Caco-2 (cell line): ENCODE measurements around the gene STPG1. TPM values are rescaled to one million over a fixed set of nuclear protein-coding genes. Genes with fewer than 3 reads are reported as not detected.

ENCODE experiments used
- BruUV-seq: library from RNA; stranded (reverse); fragments of 400-500 nt; replicated peaks from 2 replicates; lab custom pipeline; 2021; lab: Mats Ljungman, UMichigan
- CTCF ChIA-PET: fragments of 300-600 bp; sonication (Branson Sonifier 250); formaldehyde crosslinking; loops from one replicate; lab custom pipeline; 2022; ENCODE audit warnings: antibody characterized with exemption; lab: Charles Lee
- POLR2A ChIA-PET: fragments of 300-600 bp; sonication (Branson Sonifier 250); formaldehyde crosslinking; loops from one replicate; lab custom pipeline; 2022; ENCODE audit warnings: antibody characterized with exemption; lab: Charles Lee
- DNase-seq, 2 experiments: peaks; one replicate each; pipeline versions ENCODE4 v3.0.0 to v3.0.0-alpha.2; 2020 to 2022
- H3K27me3 ChIP-seq: replicated peaks from 2 replicates; pipeline ENCODE4 v1.6.0; 2011; ENCODE audit warnings: low read length; ENCODE audit not compliant: control insufficient read depth, insufficient read depth
- H3K36me3 ChIP-seq: 2 replicates; pipeline ENCODE4 v1.5.1; 2011; ENCODE audit warnings: low read length; ENCODE audit not compliant: control insufficient read depth, insufficient read depth
- H3K4me1 ChIP-seq: fragments of 250-450 bp; sonication (Bioruptor Pico); 2 replicates; pipeline ENCODE4 v1.5.1; 2020; ENCODE audit warnings: mild to moderate bottlenecking
- H3K4me3 ChIP-seq: 2 replicates; pipeline ENCODE4 v1.5.1; 2011; ENCODE audit warnings: low read depth, mild to moderate bottlenecking, control low read depth, low read length
- H3K9me3 ChIP-seq: fragments of 250-450 bp; sonication (Bioruptor Pico); 2 replicates; pipeline ENCODE4 v1.5.1; 2020; ENCODE audit warnings: mild to moderate bottlenecking, moderate library complexity
- H3K27ac Mint-ChIP-seq: one replicate; pipeline ENCODE4 v1.8.0; 2022; ENCODE audit warnings: mixed read lengths; ENCODE audit not compliant: unreplicated experiment
- H3K27me3 Mint-ChIP-seq: one replicate; pipeline ENCODE4 v1.8.0; 2022; ENCODE audit warnings: mixed read lengths; ENCODE audit not compliant: insufficient read depth, unreplicated experiment
- H3K36me3 Mint-ChIP-seq: one replicate; pipeline ENCODE4 v1.8.0; 2022; ENCODE audit warnings: mild to moderate bottlenecking, mixed read lengths; ENCODE audit not compliant: insufficient read depth, unreplicated experiment
- H3K4me1 Mint-ChIP-seq: one replicate; pipeline ENCODE4 v1.8.0; 2022; ENCODE audit warnings: low read depth, mixed read lengths; ENCODE audit not compliant: unreplicated experiment
- H3K4me3 Mint-ChIP-seq: one replicate; pipeline ENCODE4 v1.8.0; 2022; ENCODE audit warnings: mild to moderate bottlenecking, moderate library complexity, mixed read lengths; ENCODE audit not compliant: unreplicated experiment
- H3K9me3 Mint-ChIP-seq: one replicate; pipeline ENCODE4 v1.8.0; 2022; ENCODE audit warnings: mixed read lengths; ENCODE audit not compliant: unreplicated experiment
- CTCF ChIP-seq, 2 experiments: fragments of 200-600 bp in 1 of 2; IDR thresholded peaks; 1 replicate in 1 of 2; 2 replicates in 1 of 2; pipeline versions ENCODE4 v1.5.1 to v1.8.0; 2011 to 2022; ENCODE audit warnings: antibody characterized with exemption in 1 of 2, control low read depth in 1 of 2, inconsistent platforms in 1 of 2, low read depth in 1 of 2, low read length in 1 of 2, mild to moderate bottlenecking in 1 of 2, moderate library complexity in 1 of 2; ENCODE audit not compliant: insufficient read depth in 1 of 2, severe bottlenecking in 1 of 2, unreplicated experiment in 1 of 2
- intact Hi-C: fragments of 100-400 bp; cut with micrococcal nuclease; formaldehyde crosslinking; loops from one replicate; pipeline ENCODE4 v1.10.0; 2022; ENCODE audit not compliant: unreplicated experiment
- total RNA-seq: library from RNA; stranded (reverse); gene quantifications from 2 replicates; pipeline ENCODE4 v1.2.3, GENCODE V29; 2022

Gene STPG1
- total RNA-seq, 1 experiment from 2014 or later = 8.6 TPM

DNA sequence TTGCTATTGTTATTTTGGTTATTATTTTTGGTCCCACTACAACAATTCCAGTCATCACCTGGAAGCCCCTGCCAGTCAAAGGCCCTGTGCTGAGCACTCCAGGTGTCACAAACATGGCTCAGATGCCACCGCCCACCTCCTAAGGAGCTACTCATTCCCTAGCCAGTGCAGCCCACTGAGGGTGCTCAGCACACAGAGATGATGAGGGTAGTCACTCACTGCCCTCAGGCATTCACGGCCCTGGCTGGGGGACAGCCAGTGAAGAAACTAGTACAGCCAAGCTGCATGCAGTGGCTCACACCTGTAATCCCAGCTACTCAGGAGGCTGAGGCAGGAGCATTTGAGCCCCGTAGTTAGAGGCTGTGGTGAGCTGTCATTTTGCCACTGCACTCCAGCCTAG is 44.3 kb upstream of the STPG1 start:
- no peaks in the 10 kb centered on the region for H3K36me3 ChIP-seq
- H3K27me3 ChIP-seq = no peaks in the 10 kb centered on the region
- intact Hi-C loops = no loop called here
- no peak for TF ChIP-seq CTCF (IDR thresholded peaks at IDR 0.05; ENCODE audit: insufficient read depth in 1 of 2, low read depth in 1 of 2, low read length in 1 of 2, severe bottlenecking in 1 of 2, unreplicated experiment in 1 of 2)
- Mint-ChIP-seq H3K36me3 (peaks cover 5% of the 10 kb centered on the region), H3K9me3 (no peaks in the 10 kb centered on the region), H3K4me1 (no peaks in the 10 kb centered on the region), H3K27me3 (no peaks in the 10 kb centered on the region), H3K27ac (no peak overlapping the region), H3K4me3 (no peak overlapping the region)
- BruUV-seq = no TSS peak
- H3K4me1 ChIP-seq = no peaks in the 10 kb centered on the region
- ChIA-PET POLR2A (no interaction called here), CTCF (no interaction called here)
- no peak for DNase-seq
- no peak overlapping the region for H3K4me3 ChIP-seq
- no peaks in the 10 kb centered on the region for H3K9me3 ChIP-seq

- no peak overlapping the region for H3K27ac Mint-ChIP-seq
- no peak for DNase-seq
- Histone ChIP-seq H3K4me1 (no peaks in the 10 kb centered on the region), H3K27me3 (no peaks in the 10 kb centered on the region), H3K4me3 (no peak overlapping the region), H3K36me3 (no peaks in the 10 kb centered on the region), H3K9me3 (no peaks in the 10 kb centered on the region)
- no peaks in the 10 kb centered on the region for H3K27me3 Mint-ChIP-seq
- no peak overlapping the region for H3K4me3 Mint-ChIP-seq
- POLR2A ChIA-PET = no interaction called here
- BruUV-seq = no TSS peak
- no peaks in the 10 kb centered on the region for H3K9me3 Mint-ChIP-seq
- H3K36me3 Mint-ChIP-seq = peaks cover 5% of the 10 kb centered on the region
- no peaks in the 10 kb centered on the region for H3K4me1 Mint-ChIP-seq
- CTCF ChIA-PET = interaction anchor here (0.7 kb wide), 1 partner anchor 71 kb away, joined by 3 read pairs; no protein-coding TSS in a partner anchor
- TF ChIP-seq CTCF (IDR thresholded peaks at IDR 0.05; ENCODE audit: insufficient read depth in 1 of 2, low read depth in 1 of 2, low read length in 1 of 2, severe bottlenecking in 1 of 2, unreplicated experiment in 1 of 2) = no peak
- intact Hi-C loops = no loop called here
These were observed 41.7 kb upstream of the STPG1 start for GRCh38 chr1:24455272-24455671.

GRCh38 chr1:24454673-24455072 is 41.1 kb upstream of the STPG1 start:
- Histone ChIP-seq H3K4me3 (no peak overlapping the region), H3K27me3 (no peaks in the 10 kb centered on the region), H3K9me3 (no peaks in the 10 kb centered on the region), H3K36me3 (no peaks in the 10 kb centered on the region), H3K4me1 (no peaks in the 10 kb centered on the region)
- Mint-ChIP-seq H3K27ac (no peak overlapping the region), H3K4me3 (no peak overlapping the region), H3K36me3 (peaks cover 5% of the 10 kb centered on the region), H3K9me3 (no peaks in the 10 kb centered on the region), H3K27me3 (no peaks in the 10 kb centered on the region), H3K4me1 (no peaks in the 10 kb centered on the region)
- POLR2A ChIA-PET = no interaction called here
- CTCF ChIA-PET = no interaction called here
- TF ChIP-seq CTCF (IDR thresholded peaks at IDR 0.05; ENCODE audit: insufficient read depth in 1 of 2, low read depth in 1 of 2, low read length in 1 of 2, severe bottlenecking in 1 of 2, unreplicated experiment in 1 of 2) = no peak
- DNase-seq = no peak
- intact Hi-C loops = no loop called here
- no TSS peak for BruUV-seq
